Middle frontal gyrus (tissue), 1 donor: ENCODE measurements around the gene SERTAD3.
A peak's percentile ranks its signal among the peaks of the same experiment; 100 is the strongest.
"Not testable (repeated sequence)": the region's sequence is repeated elsewhere in the genome, so short reads cannot be mapped to it uniquely, and the experiment has no call there.

Experiments used
- DNase-seq: peaks from one replicate; pipeline ENCODE4 v3.0.0-alpha.2; 2015; ENCODE audit warnings: low spot score; ENCODE audit errors: extremely low spot score

SERTAD3 gene

GRCh38 chr19:40458597-40458974, 14.5 kb upstream of the SERTAD3 start:
- no peak for DNase-seq

- DNase-seq, result no peak
Measured at GRCh38 chr19:40457953-40458596, 13.9 kb upstream of the SERTAD3 start.

- DNase-seq, result no peak
Measured at GRCh38 chr19:40457048-40457447, 12.9 kb upstream of the SERTAD3 start.

- DNase-seq, result not testable (repeated sequence)
Measured at GRCh38 chr19:40453943-40454342, 9.8 kb upstream of the SERTAD3 start.

GRCh38 chr19:40453151-40453735, 9.1 kb upstream of the SERTAD3 start:
- no peak for DNase-seq

- DNase-seq, result no peak
Measured at GRCh38 chr19:40452016-40452415, 7.9 kb upstream of the SERTAD3 start.

- no peak for DNase-seq
Measured at GRCh38 chr19:40450664-40451063, 6.5 kb upstream of the SERTAD3 start.

GRCh38 chr19:40449506-40449905, 5.4 kb upstream of the SERTAD3 start:
- DNase-seq, result no peak

GRCh38 chr19:40446263-40446784, 2.2 kb upstream of the SERTAD3 start:
- DNase-seq, result no peak

- DNase-seq, result no peak
Measured at GRCh38 chr19:40445780-40446262, 1.7 kb upstream of the SERTAD3 start.

GRCh38 chr19:40444825-40445312, 734 bp upstream of the SERTAD3 start:
- no peak for DNase-seq

GRCh38 chr19:40443131-40443999, 770 bp downstream of the SERTAD3 start:
- peak; percentile 94 for DNase-seq

- DNase-seq, result no peak
Measured at GRCh38 chr19:40442328-40443130, 1.6 kb downstream of the SERTAD3 start.

GRCh38 chr19:40441719-40442253, 2.3 kb downstream of the SERTAD3 start:
- no peak for DNase-seq

- DNase-seq, result no peak
Measured at GRCh38 chr19:40438284-40438683, 5.9 kb downstream of the SERTAD3 start.

GRCh38 chr19:40433391-40434216, 10.5 kb downstream of the SERTAD3 start:
- DNase-seq, result peak; percentile 35

- DNase-seq, result not testable (repeated sequence)
Measured at GRCh38 chr19:40432760-40433159, 11.4 kb downstream of the SERTAD3 start.

GRCh38 chr19:40431698-40432097, 12.4 kb downstream of the SERTAD3 start:
- no peak for DNase-seq

GRCh38 chr19:40430242-40430641, 13.9 kb downstream of the SERTAD3 start:
- not testable (repeated sequence) for DNase-seq

GRCh38 chr19:40428197-40428596, 15.9 kb downstream of the SERTAD3 start:
- DNase-seq, result not testable (repeated sequence)
